Measurements from ENCODE around the gene DNASE1.
A peak's percentile ranks its signal among the peaks of the same experiment; 100 is the strongest.

DNA sequence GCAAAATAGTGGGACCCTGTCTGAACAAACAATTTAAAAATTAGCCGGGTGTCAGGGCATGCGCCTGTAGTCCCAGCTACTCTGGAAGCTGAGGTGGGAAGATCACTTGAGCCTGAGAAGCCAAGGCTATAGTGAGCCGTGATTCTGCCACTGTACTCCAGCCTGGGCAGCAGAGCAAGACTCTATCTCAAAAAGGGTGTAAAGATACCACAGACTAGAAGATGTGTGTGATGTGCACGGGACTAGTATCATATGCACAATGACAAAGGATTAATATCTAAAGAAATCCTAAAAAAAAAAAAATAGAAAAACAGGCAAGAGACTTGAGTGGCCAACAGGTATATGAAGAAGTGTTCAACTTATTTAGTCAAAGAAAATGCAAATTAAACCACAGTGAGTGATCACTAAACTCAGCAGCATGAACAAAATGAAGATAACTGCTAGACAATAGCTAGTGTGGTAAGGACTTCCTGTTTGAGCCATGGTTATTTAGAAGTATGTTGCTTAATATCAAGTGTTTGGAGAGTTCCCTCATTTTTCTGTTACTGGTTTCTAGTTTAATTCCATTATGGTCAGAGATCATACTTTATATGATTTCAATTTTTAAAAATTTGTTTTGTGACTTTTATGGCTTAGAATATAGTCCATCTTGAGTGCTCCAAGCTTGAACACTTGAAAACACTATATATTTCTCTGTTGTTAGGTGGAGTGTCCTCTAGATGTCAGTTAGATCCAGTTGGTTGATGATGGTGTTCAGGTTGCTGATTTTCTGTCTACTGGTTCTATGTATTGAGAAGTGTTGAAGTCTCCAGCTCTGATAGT is 28.4 kb upstream of the DNASE1 start:
- TF ChIP-seq CTCF (IDR thresholded peaks at IDR 0.05): peak in 2 of 6 experiments; percentile 34 to 40
- TF ChIP-seq POLR2A (IDR thresholded peaks at IDR 0.05): no peak
